Measurements from ENCODE around the gene FBXL19. TPM values are rescaled to one million over a fixed set of nuclear protein-coding genes. Genes with fewer than 3 reads are reported as not detected.
A peak's percentile ranks its signal among the peaks of the same experiment; 100 is the strongest.

The FBXL19 gene
- polyA plus RNA-seq, 2 of the 4 experiments (the other 2 are of a cell fraction): 5.6 to 21.5 TPM

- TF ChIP-seq CBX2 (IDR thresholded peaks at IDR 0.05; ENCODE audit: borderline replicate concordance, low read depth) (no peak), HMGXB4 (CRISPR knock-in tag; IDR thresholded peaks at IDR 0.05; ENCODE audit: borderline replicate concordance) (no peak), ZFP36 (IDR thresholded peaks at IDR 0.05; ENCODE audit: borderline replicate concordance, partially characterized antibody) (no peak), PHF8 (IDR thresholded peaks at IDR 0.05; ENCODE audit: borderline replicate concordance, low read depth) (no peak), JUN (IDR thresholded peaks at IDR 0.05) (no peak), HOXB5 (CRISPR knock-in tag; IDR thresholded peaks at IDR 0.05) (no peak), RCOR1 (IDR thresholded peaks at IDR 0.05; ENCODE audit: low read depth, low read length) (no peak), ZNF302 (CRISPR knock-in tag; IDR thresholded peaks at IDR 0.05) (no peak), POLR2A (IDR thresholded peaks at IDR 0.05; ENCODE audit: low read length) (no peak), ATOH8 (CRISPR knock-in tag; IDR thresholded peaks at IDR 0.05; ENCODE audit: low read depth) (no peak), GATA3 (IDR thresholded peaks at IDR 0.05; ENCODE audit: borderline replicate concordance) (no peak), EP300 (IDR thresholded peaks at IDR 0.05) (no peak), RFX5 (IDR thresholded peaks at IDR 0.05) (no peak), TFCP2L1 (CRISPR knock-in tag; IDR thresholded peaks at IDR 0.05) (no peak)
- TF ChIP-seq, protein P1, sequence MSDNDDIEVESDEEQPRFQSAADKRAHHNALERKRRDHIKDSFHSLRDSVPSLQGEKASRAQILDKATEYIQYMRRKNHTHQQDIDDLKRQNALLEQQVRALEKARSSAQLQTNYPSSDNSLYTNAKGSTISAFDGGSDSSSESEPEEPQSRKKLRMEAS (IDR thresholded peaks at IDR 0.05): no peak
- no peaks in the 10 kb centered on the region for H3K9me3 ChIP-seq
- DNase-seq (ENCODE audit: low read depth in 1 of 2, low spot score in 1 of 2): no peak
- no peak overlapping the region for H3K27ac ChIP-seq
- WGBS (ENCODE audit: missing lambda C conversion rate): 92% methylated on average over 27 of the region's 38 CpGs
- ATAC-seq: no peak
- no peak for FAIRE-seq
- no peak overlapping the region for H3K4me3 ChIP-seq
- H3K4me2 ChIP-seq: no peak overlapping the region
- peaks cover 24% of the 10 kb centered on the region for H3K4me1 ChIP-seq
- POLR2A ChIA-PET: no interaction called here
- CTCF ChIA-PET: interaction anchor here (1.2 to 2.4 kb wide), 3 partner anchors 11 to 102 kb away, joined by 3 to 10 read pairs (median 6); no protein-coding TSS in a partner anchor
These were observed 23.5 kb downstream of the FBXL19 start for GRCh38 chr16:30946671-30947540.

DNA sequence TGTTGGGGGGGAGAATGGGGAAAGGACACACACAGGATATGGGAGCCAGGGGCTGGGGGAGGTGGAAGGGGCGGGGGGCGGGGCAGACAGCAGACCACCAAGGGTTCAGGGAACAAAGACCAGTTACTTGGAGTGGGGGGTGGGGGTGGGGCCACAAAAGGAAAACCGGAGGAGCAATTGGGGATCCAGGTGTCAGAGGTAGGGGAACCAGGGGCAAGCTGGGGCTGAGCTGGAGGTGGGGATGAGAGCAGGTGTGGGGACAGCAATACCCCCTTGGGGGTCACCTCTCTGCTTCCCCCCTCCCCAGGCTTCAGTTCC lies 24.1 kb downstream of the FBXL19 start:
- FAIRE-seq (no peak), ATAC-seq (no peak), DNase-seq (ENCODE audit: low read depth in 1 of 2, low spot score in 1 of 2) (no peak)
- ChIA-PET CTCF (interaction anchor here (1.3 to 2.4 kb wide), 2 partner anchors 12 to 103 kb away, joined by 6 to 10 read pairs; no protein-coding TSS in a partner anchor), POLR2A (no interaction called here)
- 60% methylated on average over 1 of the region's 3 CpGs for WGBS (ENCODE audit: missing lambda C conversion rate)
- Histone ChIP-seq H3K4me2 (no peak overlapping the region), H3K9me3 (no peaks in the 10 kb centered on the region), H3K27ac (peak overlapping the region in 1 of 2 experiments; percentile 99; a peak in 3 of 6 replicates), H3K4me1 (peaks cover 19% of the 10 kb centered on the region), H3K4me3 (no peak overlapping the region)
- TF ChIP-seq JUN (IDR thresholded peaks at IDR 0.05) (no peak), ESRRA (IDR thresholded peaks at IDR 0.05; ENCODE audit: borderline replicate concordance, low read length) (no peak), JUNB (IDR thresholded peaks at IDR 0.05) (no peak), HDAC2 (IDR thresholded peaks at IDR 0.05) (no peak), MAFK (IDR thresholded peaks at IDR 0.05; ENCODE audit: partially characterized antibody) (no peak), ZFP36 (IDR thresholded peaks at IDR 0.05; ENCODE audit: borderline replicate concordance, partially characterized antibody) (no peak), ATOH8 (CRISPR knock-in tag; IDR thresholded peaks at IDR 0.05; ENCODE audit: low read depth) (no peak), ZC3H11A (IDR thresholded peaks at IDR 0.05) (no peak), ZSCAN20 (CRISPR knock-in tag; IDR thresholded peaks at IDR 0.05) (no peak), RAD21 (conservative IDR thresholded peaks at IDR 0.05 in 1 of 2, IDR thresholded peaks at IDR 0.05 in 1 of 2) (no peak), KDM5A (IDR thresholded peaks at IDR 0.05) (no peak), HOXA7 (CRISPR knock-in tag; IDR thresholded peaks at IDR 0.05) (no peak)
- TF ChIP-seq, protein P2, sequence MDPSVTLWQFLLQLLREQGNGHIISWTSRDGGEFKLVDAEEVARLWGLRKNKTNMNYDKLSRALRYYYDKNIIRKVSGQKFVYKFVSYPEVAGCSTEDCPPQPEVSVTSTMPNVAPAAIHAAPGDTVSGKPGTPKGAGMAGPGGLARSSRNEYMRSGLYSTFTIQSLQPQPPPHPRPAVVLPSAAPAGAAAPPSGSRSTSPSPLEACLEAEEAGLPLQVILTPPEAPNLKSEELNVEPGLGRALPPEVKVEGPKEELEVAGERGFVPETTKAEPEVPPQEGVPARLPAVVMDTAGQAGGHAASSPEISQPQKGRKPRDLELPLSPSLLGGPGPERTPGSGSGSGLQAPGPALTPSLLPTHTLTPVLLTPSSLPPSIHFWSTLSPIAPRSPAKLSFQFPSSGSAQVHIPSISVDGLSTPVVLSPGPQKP (IDR thresholded peaks at IDR 0.05; ENCODE audit: low read depth, low read length): no peak

Data from A549 (cell line).